GM19372 (cell line): ENCODE results near the gene PDE11A.
"Not testable (repeated sequence)": the region's sequence is repeated elsewhere in the genome, so short reads cannot be mapped to it uniquely, and the experiment has no call there.

Source experiments
- ATAC-seq: cut with Tn5 transposase; IDR thresholded peaks from one replicate; pipeline ENCODE4 v1.9.1; 2021; ENCODE audit warnings: mild to moderate bottlenecking, low read depth, moderate library complexity; ENCODE audit not compliant: unreplicated experiment

The PDE11A gene

GRCh38 chr2:177887722-177888121 lies 184.9 kb downstream of the PDE11A start:
- no peak for ATAC-seq

GRCh38 chr2:177886824-177887223 lies 185.8 kb downstream of the PDE11A start:
- no peak for ATAC-seq

- ATAC-seq, result no peak
Measured at GRCh38 chr2:177885828-177886466, 186.6 kb downstream of the PDE11A start.

GRCh38 chr2:177883177-177883576 lies 189.4 kb downstream of the PDE11A start:
- no peak for ATAC-seq

GRCh38 chr2:177882501-177882900 lies 190.1 kb downstream of the PDE11A start:
- ATAC-seq, result no peak

- ATAC-seq, result no peak
Measured at GRCh38 chr2:177881921-177882320, 190.7 kb downstream of the PDE11A start.

GRCh38 chr2:177881008-177881747 lies 191.4 kb downstream of the PDE11A start:
- ATAC-seq, result no peak

GRCh38 chr2:177880285-177880684 lies 192.3 kb downstream of the PDE11A start:
- ATAC-seq, result no peak

- no peak for ATAC-seq
Measured at GRCh38 chr2:177876950-177877349, 195.6 kb downstream of the PDE11A start.

GRCh38 chr2:177874686-177875085 lies 197.9 kb downstream of the PDE11A start:
- no peak for ATAC-seq

GRCh38 chr2:177873915-177874314 lies 198.7 kb downstream of the PDE11A start:
- ATAC-seq, result no peak

- ATAC-seq, result no peak
Measured at GRCh38 chr2:177872286-177872685, 200.3 kb downstream of the PDE11A start.

GRCh38 chr2:177869912-177870311 lies 202.7 kb downstream of the PDE11A start:
- no peak for ATAC-seq

GRCh38 chr2:177869209-177869608 lies 203.4 kb downstream of the PDE11A start:
- ATAC-seq, result no peak

GRCh38 chr2:177868806-177869205 lies 203.8 kb downstream of the PDE11A start:
- ATAC-seq, result no peak

GRCh38 chr2:177857538-177857937 lies 215.0 kb downstream of the PDE11A start:
- ATAC-seq, result no peak

- no peak for ATAC-seq
Measured at GRCh38 chr2:177852389-177852788, 220.2 kb downstream of the PDE11A start.

GRCh38 chr2:177843188-177843587 lies 229.4 kb downstream of the PDE11A start:
- no peak for ATAC-seq

GRCh38 chr2:177842243-177842642 lies 230.3 kb downstream of the PDE11A start:
- no peak for ATAC-seq

GRCh38 chr2:177835418-177836204 lies 237.0 kb downstream of the PDE11A start:
- not testable (repeated sequence) for ATAC-seq
